ENCODE results near the gene GBP5.
"Not testable (repeated sequence)": the region's sequence is repeated elsewhere in the genome, so short reads cannot be mapped to it uniquely, and the experiment has no call there.

Gene GBP5

GRCh38 chr1:89279011-89279466 lies 6.4 kb upstream of the GBP5 start:
- no peak for FAIRE-seq

DNA sequence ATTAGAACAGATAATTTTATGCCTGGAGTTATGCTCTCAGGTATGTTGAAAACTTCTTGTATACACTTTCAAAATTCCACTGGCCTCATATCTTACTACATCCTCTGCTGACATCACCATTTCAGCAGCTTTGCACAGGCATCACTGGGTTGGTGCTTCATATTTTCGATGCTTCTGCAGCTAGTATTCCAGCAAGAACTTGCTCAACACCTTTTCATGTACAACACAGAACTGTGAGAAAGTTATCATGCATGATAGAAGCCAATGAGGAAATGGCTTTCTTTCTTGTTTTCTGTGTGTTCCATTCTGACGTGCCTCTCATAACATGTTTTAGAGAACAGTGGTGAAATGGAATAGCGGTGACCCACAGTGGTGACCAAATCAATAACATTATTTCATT lies 5.1 kb upstream of the GBP5 start:
- no peak for FAIRE-seq

GRCh38 chr1:89276690-89277089 lies 4.0 kb upstream of the GBP5 start:
- FAIRE-seq = no peak

GRCh38 chr1:89274411-89274857 lies 1.8 kb upstream of the GBP5 start:
- no peak for FAIRE-seq

- no peak for FAIRE-seq
Observed at GRCh38 chr1:89273324-89273778, 691 bp upstream of the GBP5 start.

DNA sequence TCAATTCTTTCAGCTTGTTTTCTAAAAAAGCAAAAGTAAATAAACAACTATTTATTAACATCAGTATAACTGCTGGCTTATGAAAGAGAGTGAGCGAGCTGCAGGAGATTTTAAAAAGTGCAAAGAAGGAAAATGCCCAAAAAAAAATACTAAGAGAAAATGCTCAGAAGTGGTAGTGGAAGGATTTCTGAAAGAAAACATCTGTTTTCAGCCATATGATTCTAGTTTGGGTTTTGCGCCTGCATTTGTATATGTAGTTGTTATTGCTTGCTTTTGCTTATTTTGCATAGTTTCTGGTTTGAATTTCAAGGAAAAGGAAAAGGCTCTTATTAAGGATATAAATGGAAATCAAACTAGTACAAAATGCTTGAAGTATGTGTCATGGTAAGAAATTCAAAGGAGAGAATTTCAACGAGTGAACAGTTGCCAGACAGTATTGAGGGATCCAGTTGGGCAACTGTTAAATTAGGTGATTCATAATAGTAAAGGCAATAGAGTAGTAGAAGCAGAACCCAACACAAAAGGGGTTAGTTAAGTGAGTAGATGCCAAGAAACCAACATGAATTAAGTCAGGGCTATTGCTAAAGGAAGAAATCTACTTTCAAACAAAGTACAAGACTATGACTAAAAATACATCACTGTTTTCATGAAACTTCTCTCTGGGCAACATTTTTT lies 1.2 kb downstream of the GBP5 start:
- no peak for FAIRE-seq

DNA sequence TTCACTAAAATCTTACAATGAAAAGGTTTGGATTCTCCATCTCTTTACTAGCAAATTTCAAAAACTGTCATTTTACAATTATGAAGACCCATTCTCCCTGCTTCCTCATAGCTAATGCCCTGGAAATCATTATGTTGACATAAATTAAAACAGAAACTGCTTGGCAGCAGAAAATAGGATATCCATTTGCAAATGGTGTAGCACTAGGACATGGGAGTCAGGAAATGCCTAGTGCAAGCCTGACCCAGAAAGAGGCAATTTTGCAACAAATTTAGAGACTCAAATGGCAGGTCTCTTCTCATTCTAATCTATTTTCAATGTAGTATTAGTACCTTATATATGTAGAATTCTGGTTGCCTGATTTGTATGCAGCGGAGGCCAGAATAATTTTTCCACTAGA lies 2.2 kb downstream of the GBP5 start:
- no peak for FAIRE-seq

GRCh38 chr1:89269277-89269676 lies 3.4 kb downstream of the GBP5 start:
- FAIRE-seq = no peak

GRCh38 chr1:89262643-89263042 lies 10.0 kb downstream of the GBP5 start:
- FAIRE-seq = no peak

- FAIRE-seq = no peak
Observed at GRCh38 chr1:89261926-89262515, 10.6 kb downstream of the GBP5 start.

- no peak for FAIRE-seq
Observed at GRCh38 chr1:89260566-89261255, 11.9 kb downstream of the GBP5 start.

DNA sequence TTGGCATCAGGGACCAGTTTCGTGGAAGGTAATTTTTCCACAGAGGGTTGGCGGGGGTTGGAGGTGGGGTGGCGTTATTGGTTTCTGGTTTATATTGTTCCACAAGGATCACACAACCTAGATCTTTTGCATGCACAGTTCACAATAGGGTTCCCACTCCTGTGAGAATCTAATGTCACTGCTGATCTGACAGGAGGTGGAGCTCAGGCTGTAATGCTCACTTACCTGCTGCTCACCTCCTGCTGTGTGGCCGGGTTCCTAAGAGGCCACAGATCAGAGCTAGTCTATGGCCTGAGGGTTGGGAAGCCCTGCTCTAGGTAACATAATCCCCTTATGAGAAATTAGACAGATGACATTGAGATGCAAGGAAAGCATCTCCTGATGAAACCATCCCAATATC lies 12.6 kb downstream of the GBP5 start:
- FAIRE-seq = no peak

DNA sequence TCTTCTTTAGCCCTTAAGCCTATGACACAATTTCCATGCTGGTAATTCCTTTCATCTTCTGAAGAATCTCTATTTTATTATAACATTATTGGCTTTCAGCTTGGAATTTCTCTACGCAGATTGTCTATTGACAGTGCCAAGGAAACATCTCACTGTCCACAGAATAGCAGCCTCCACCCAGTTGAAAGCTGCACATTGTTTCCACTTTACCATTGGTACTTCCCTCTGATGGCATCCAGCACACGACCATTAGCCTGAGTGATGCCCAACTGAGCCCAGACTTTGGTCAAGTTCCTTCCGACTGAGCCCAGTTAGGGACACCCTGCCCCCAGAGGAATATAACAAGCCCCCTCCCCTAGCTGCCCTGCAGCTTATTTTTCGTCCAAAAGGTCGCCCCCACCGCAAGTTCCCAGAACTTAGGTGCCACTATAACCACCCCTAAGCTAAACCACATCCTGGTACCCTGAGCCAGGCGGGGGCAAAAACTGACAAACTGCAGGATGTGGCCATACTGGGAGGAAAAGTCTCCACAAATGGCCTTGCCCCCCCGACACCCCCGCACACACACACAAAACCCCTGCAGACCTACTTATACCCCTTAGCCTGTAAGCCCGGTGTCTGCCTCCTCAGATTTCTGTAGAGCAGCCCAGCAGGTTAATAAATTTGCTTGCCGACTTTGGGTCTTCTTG lies 13.2 kb downstream of the GBP5 start:
- FAIRE-seq = no peak

- no peak for FAIRE-seq
Observed at GRCh38 chr1:89257041-89257440, 15.6 kb downstream of the GBP5 start.

- FAIRE-seq = not testable (repeated sequence)
Observed at GRCh38 chr1:89255581-89255980, 17.1 kb downstream of the GBP5 start.

DNA sequence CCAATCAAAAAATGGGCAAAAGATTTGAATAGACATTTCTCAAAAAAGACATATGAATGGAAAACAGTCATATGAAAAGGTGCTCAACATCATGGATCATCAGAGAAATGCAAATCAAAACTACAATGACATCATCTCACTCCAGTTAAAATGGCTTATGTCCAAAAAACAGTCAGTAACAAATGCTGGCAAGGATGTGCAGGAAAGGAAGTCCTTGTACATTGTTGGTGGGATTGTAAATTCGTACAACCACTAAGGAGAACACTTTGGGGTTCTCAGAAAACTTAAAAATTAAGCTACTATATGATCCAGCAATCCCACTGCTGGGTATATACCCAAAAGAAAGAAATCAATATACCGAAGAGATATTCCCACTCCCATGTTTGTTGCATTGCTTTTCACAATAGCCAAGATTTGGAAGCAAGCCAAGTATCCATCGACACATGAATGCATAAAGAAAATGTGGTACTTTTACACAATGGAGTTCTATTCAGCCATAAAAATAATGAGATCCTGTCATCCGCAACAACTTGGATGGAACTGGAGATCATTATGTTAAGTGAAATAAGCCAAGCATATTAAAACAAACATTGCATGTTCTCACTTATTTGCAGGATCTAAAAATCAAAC lies 17.9 kb downstream of the GBP5 start:
- no peak for FAIRE-seq

DNA sequence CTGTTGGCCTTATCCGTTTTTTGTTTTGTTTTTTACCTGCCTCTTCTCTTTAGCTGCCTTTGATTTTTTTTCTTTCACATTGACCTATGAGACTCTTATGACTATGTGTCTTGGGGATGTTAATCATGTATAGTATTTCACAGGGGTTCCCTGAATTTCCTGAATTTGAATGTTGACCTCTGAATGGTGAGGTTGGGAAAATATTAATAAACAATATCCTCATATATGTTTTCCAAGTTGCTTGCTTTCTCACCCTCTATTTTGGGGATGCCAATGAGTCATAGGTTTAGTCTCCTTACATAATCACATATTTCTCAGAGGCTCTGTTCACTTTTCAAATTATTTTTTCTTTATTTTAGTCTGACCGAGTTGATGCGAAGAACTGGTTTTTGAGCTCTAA lies 29.6 kb downstream of the GBP5 start:
- FAIRE-seq = no peak

All from A204.1 (cell line).